ENCODE measurements around the gene FH.

Gene FH

GRCh38 chr1:241473026-241473425, 46.5 kb downstream of the FH start:
- no peak overlapping the region for H3K9ac ChIP-seq (ENCODE audit: low read depth, low read length)
- no peaks in the 10 kb centered on the region for H3K9me3 ChIP-seq (ENCODE audit: insufficient read depth, low read depth, low read length)
- no peak overlapping the region for H3K4me3 ChIP-seq (ENCODE audit: low read length)
- H3K27me3 ChIP-seq (ENCODE audit: insufficient read depth, low read length), result no peaks in the 10 kb centered on the region
- no peaks in the 10 kb centered on the region for H3K36me3 ChIP-seq (ENCODE audit: insufficient read depth, low read depth, low read length)
- H3K27ac ChIP-seq (ENCODE audit: low read length), result no peak overlapping the region
- no peaks in the 10 kb centered on the region for H3K4me1 ChIP-seq (ENCODE audit: insufficient read depth, low read length)

GRCh38 chr1:241470908-241471590, 48.5 kb downstream of the FH start:
- H3K9ac ChIP-seq (ENCODE audit: low read depth, low read length), result no peak overlapping the region
- no peaks in the 10 kb centered on the region for H3K4me1 ChIP-seq (ENCODE audit: insufficient read depth, low read length)
- H3K36me3 ChIP-seq (ENCODE audit: insufficient read depth, low read depth, low read length), result no peaks in the 10 kb centered on the region
- H3K4me3 ChIP-seq (ENCODE audit: low read length), result no peak overlapping the region
- no peaks in the 10 kb centered on the region for H3K27me3 ChIP-seq (ENCODE audit: insufficient read depth, low read length)
- H3K27ac ChIP-seq (ENCODE audit: low read length), result no peak overlapping the region
- no peaks in the 10 kb centered on the region for H3K9me3 ChIP-seq (ENCODE audit: insufficient read depth, low read depth, low read length)

- H3K4me3 ChIP-seq (ENCODE audit: low read length), result no peak overlapping the region
- no peaks in the 10 kb centered on the region for H3K4me1 ChIP-seq (ENCODE audit: insufficient read depth, low read length)
- H3K27ac ChIP-seq (ENCODE audit: low read length), result no peak overlapping the region
- H3K27me3 ChIP-seq (ENCODE audit: insufficient read depth, low read length), result no peaks in the 10 kb centered on the region
- no peaks in the 10 kb centered on the region for H3K9me3 ChIP-seq (ENCODE audit: insufficient read depth, low read depth, low read length)
- H3K36me3 ChIP-seq (ENCODE audit: insufficient read depth, low read depth, low read length), result no peaks in the 10 kb centered on the region
- H3K9ac ChIP-seq (ENCODE audit: low read depth, low read length), result no peak overlapping the region
These were observed 49.2 kb downstream of the FH start for GRCh38 chr1:241470361-241470760.

GRCh38 chr1:241465673-241466072, 53.9 kb downstream of the FH start:
- H3K9ac ChIP-seq (ENCODE audit: low read depth, low read length), result no peak overlapping the region
- no peaks in the 10 kb centered on the region for H3K9me3 ChIP-seq (ENCODE audit: insufficient read depth, low read depth, low read length)
- no peak overlapping the region for H3K4me3 ChIP-seq (ENCODE audit: low read length)
- no peak overlapping the region for H3K27ac ChIP-seq (ENCODE audit: low read length)
- H3K4me1 ChIP-seq (ENCODE audit: insufficient read depth, low read length), result no peaks in the 10 kb centered on the region
- no peaks in the 10 kb centered on the region for H3K27me3 ChIP-seq (ENCODE audit: insufficient read depth, low read length)
- no peaks in the 10 kb centered on the region for H3K36me3 ChIP-seq (ENCODE audit: insufficient read depth, low read depth, low read length)

GRCh38 chr1:241464985-241465384, 54.6 kb downstream of the FH start:
- Histone ChIP-seq H3K36me3 (ENCODE audit: insufficient read depth, low read depth, low read length) (no peaks in the 10 kb centered on the region), H3K9ac (ENCODE audit: low read depth, low read length) (no peak overlapping the region), H3K4me1 (ENCODE audit: insufficient read depth, low read length) (no peaks in the 10 kb centered on the region), H3K27me3 (ENCODE audit: insufficient read depth, low read length) (no peaks in the 10 kb centered on the region), H3K27ac (ENCODE audit: low read length) (no peak overlapping the region), H3K4me3 (ENCODE audit: low read length) (no peak overlapping the region), H3K9me3 (ENCODE audit: insufficient read depth, low read depth, low read length) (no peaks in the 10 kb centered on the region)

GRCh38 chr1:241462391-241462790, 57.2 kb downstream of the FH start:
- Histone ChIP-seq H3K4me1 (ENCODE audit: insufficient read depth, low read length) (no peaks in the 10 kb centered on the region), H3K4me3 (ENCODE audit: low read length) (no peak overlapping the region), H3K27me3 (ENCODE audit: insufficient read depth, low read length) (peaks cover 20% of the 10 kb centered on the region), H3K9me3 (ENCODE audit: insufficient read depth, low read depth, low read length) (no peaks in the 10 kb centered on the region), H3K9ac (ENCODE audit: low read depth, low read length) (no peak overlapping the region), H3K27ac (ENCODE audit: low read length) (no peak overlapping the region), H3K36me3 (ENCODE audit: insufficient read depth, low read depth, low read length) (no peaks in the 10 kb centered on the region)

- no peaks in the 10 kb centered on the region for H3K4me1 ChIP-seq (ENCODE audit: insufficient read depth, low read length)
- no peaks in the 10 kb centered on the region for H3K9me3 ChIP-seq (ENCODE audit: insufficient read depth, low read depth, low read length)
- no peak overlapping the region for H3K4me3 ChIP-seq (ENCODE audit: low read length)
- no peak overlapping the region for H3K9ac ChIP-seq (ENCODE audit: low read depth, low read length)
- peaks cover 39% of the 10 kb centered on the region for H3K27me3 ChIP-seq (ENCODE audit: insufficient read depth, low read length)
- H3K27ac ChIP-seq (ENCODE audit: low read length), result no peak overlapping the region
- H3K36me3 ChIP-seq (ENCODE audit: insufficient read depth, low read depth, low read length), result no peaks in the 10 kb centered on the region
These were observed 59.3 kb downstream of the FH start for GRCh38 chr1:241460098-241460873.

- no peaks in the 10 kb centered on the region for H3K4me1 ChIP-seq (ENCODE audit: insufficient read depth, low read length)
- no peak overlapping the region for H3K9ac ChIP-seq (ENCODE audit: low read depth, low read length)
- no peaks in the 10 kb centered on the region for H3K36me3 ChIP-seq (ENCODE audit: insufficient read depth, low read depth, low read length)
- H3K27me3 ChIP-seq (ENCODE audit: insufficient read depth, low read length), result peaks cover 39% of the 10 kb centered on the region
- no peak overlapping the region for H3K27ac ChIP-seq (ENCODE audit: low read length)
- no peak overlapping the region for H3K4me3 ChIP-seq (ENCODE audit: low read length)
- H3K9me3 ChIP-seq (ENCODE audit: insufficient read depth, low read depth, low read length), result no peaks in the 10 kb centered on the region
These were observed 60.3 kb downstream of the FH start for GRCh38 chr1:241459186-241459802.

- Histone ChIP-seq H3K36me3 (ENCODE audit: insufficient read depth, low read depth, low read length) (no peaks in the 10 kb centered on the region), H3K27ac (ENCODE audit: low read length) (no peak overlapping the region), H3K27me3 (ENCODE audit: insufficient read depth, low read length) (peaks cover 39% of the 10 kb centered on the region), H3K4me1 (ENCODE audit: insufficient read depth, low read length) (no peaks in the 10 kb centered on the region), H3K4me3 (ENCODE audit: low read length) (no peak overlapping the region), H3K9ac (ENCODE audit: low read depth, low read length) (no peak overlapping the region), H3K9me3 (ENCODE audit: insufficient read depth, low read depth, low read length) (no peaks in the 10 kb centered on the region)
These were observed 62.1 kb downstream of the FH start for GRCh38 chr1:241457421-241457820.

- H3K9ac ChIP-seq (ENCODE audit: low read depth, low read length), result no peak overlapping the region
- H3K4me1 ChIP-seq (ENCODE audit: insufficient read depth, low read length), result no peaks in the 10 kb centered on the region
- no peaks in the 10 kb centered on the region for H3K9me3 ChIP-seq (ENCODE audit: insufficient read depth, low read depth, low read length)
- H3K27me3 ChIP-seq (ENCODE audit: insufficient read depth, low read length), result peaks cover 39% of the 10 kb centered on the region
- no peak overlapping the region for H3K4me3 ChIP-seq (ENCODE audit: low read length)
- H3K36me3 ChIP-seq (ENCODE audit: insufficient read depth, low read depth, low read length), result no peaks in the 10 kb centered on the region
- H3K27ac ChIP-seq (ENCODE audit: low read length), result no peak overlapping the region
These were observed 62.8 kb downstream of the FH start for GRCh38 chr1:241456743-241457142.

GRCh38 chr1:241453732-241454131, 65.8 kb downstream of the FH start:
- Histone ChIP-seq H3K9me3 (ENCODE audit: insufficient read depth, low read depth, low read length) (no peaks in the 10 kb centered on the region), H3K9ac (ENCODE audit: low read depth, low read length) (no peak overlapping the region), H3K27me3 (ENCODE audit: insufficient read depth, low read length) (peaks cover 30% of the 10 kb centered on the region), H3K4me3 (ENCODE audit: low read length) (no peak overlapping the region), H3K36me3 (ENCODE audit: insufficient read depth, low read depth, low read length) (no peaks in the 10 kb centered on the region), H3K4me1 (ENCODE audit: insufficient read depth, low read length) (no peaks in the 10 kb centered on the region), H3K27ac (ENCODE audit: low read length) (no peak overlapping the region)

- Histone ChIP-seq H3K4me1 (ENCODE audit: insufficient read depth, low read length) (no peaks in the 10 kb centered on the region), H3K9ac (ENCODE audit: low read depth, low read length) (no peak overlapping the region), H3K27ac (ENCODE audit: low read length) (no peak overlapping the region), H3K27me3 (ENCODE audit: insufficient read depth, low read length) (peaks cover 15% of the 10 kb centered on the region), H3K4me3 (ENCODE audit: low read length) (no peak overlapping the region), H3K9me3 (ENCODE audit: insufficient read depth, low read depth, low read length) (no peaks in the 10 kb centered on the region), H3K36me3 (ENCODE audit: insufficient read depth, low read depth, low read length) (no peaks in the 10 kb centered on the region)
These were observed 67.6 kb downstream of the FH start for GRCh38 chr1:241451956-241452355.
